GM13977 (cell line): ENCODE results near the gene CBY1.

Experiments used
- DNase-seq: peaks from one replicate; pipeline ENCODE4 v3.0.0; 2012; ENCODE audit warnings: low spot score
- CTCF ChIP-seq: IDR thresholded peaks from 2 replicates; pipeline ENCODE4 v1.5.1; 2012; ENCODE audit warnings: mild to moderate bottlenecking, control low read depth; ENCODE audit not compliant: insufficient read depth; ENCODE audit errors: extremely low read depth, missing control alignments
- in situ Hi-C: fragments of 300-500 bp; cut with MboI; formaldehyde crosslinking; loops from one replicate; pipeline ENCODE4 v1.12.0; 2022; ENCODE audit warnings: low sequenced_read_pairs, low pct_unique_long_range_greater_than_20kb, mixed read lengths, inconsistent platforms; ENCODE audit not compliant: unreplicated experiment

The CBY1 gene

GRCh38 chr22:38718414-38718813 lies 62.0 kb downstream of the CBY1 start:
- no peak for TF ChIP-seq CTCF
- in situ Hi-C loops = no loop called here
- DNase-seq = no peak

- DNase-seq = no peak
- no peak for TF ChIP-seq CTCF
- in situ Hi-C loops = no loop called here
Measured at GRCh38 chr22:38719196-38719595, 62.8 kb downstream of the CBY1 start.

GRCh38 chr22:38720350-38720749 lies 63.9 kb downstream of the CBY1 start:
- in situ Hi-C loops = no loop called here
- no peak for TF ChIP-seq CTCF

GRCh38 chr22:38721551-38721950 lies 65.1 kb downstream of the CBY1 start:
- no peak for TF ChIP-seq CTCF
- in situ Hi-C loops = no loop called here
- no peak for DNase-seq

More at GRCh38 chr22:38720350-38720749, 63.9 kb downstream of the CBY1 start:
- no peak for DNase-seq
